HepG2 (cell line): ENCODE data around the gene ARHGAP25. TPM values are rescaled to one million over a fixed set of nuclear protein-coding genes. Genes with fewer than 3 reads are reported as not detected.

Experiments used
- KDM1A ChIP-seq: IDR thresholded peaks from 2 replicates; pipeline ENCODE4 v1.6.1; 2016; ENCODE audit warnings: missing compliant biosample characterization
- LCORL ChIP-seq, 2 experiments: fragments of 450-650 bp in 1 of 2; sonication (generic) in 1 of 2; formaldehyde crosslinking in 1 of 2; IDR thresholded peaks; 2 replicates each; pipeline versions ENCODE4 v1.5.0 to v1.6.1; 2017 to 2020; ENCODE audit warnings: antibody characterized with exemption in 1 of 2, missing genetic modification reagents in 1 of 2
- MYNN ChIP-seq: sonication (generic); formaldehyde crosslinking; IDR thresholded peaks from 2 replicates; pipeline ENCODE4 v1.4.0; 2020; ENCODE audit warnings: mild to moderate bottlenecking, low read depth, missing genetic modification reagents
- SOX5 ChIP-seq: IDR thresholded peaks from 2 replicates; pipeline ENCODE4 v1.6.1; 2016; ENCODE audit warnings: borderline replicate concordance
- STAT5B ChIP-seq: sonication (generic); formaldehyde crosslinking; IDR thresholded peaks from 2 replicates; pipeline ENCODE4 v1.4.0; 2020; ENCODE audit warnings: missing genetic modification reagents
- ZFP82 ChIP-seq: sonication (generic); formaldehyde crosslinking; IDR thresholded peaks from 2 replicates; pipeline ENCODE4 v1.5.1; 2020; ENCODE audit warnings: mild to moderate bottlenecking, missing genetic modification reagents, borderline replicate concordance
- ZFX ChIP-seq: sonication (generic); formaldehyde crosslinking; IDR thresholded peaks from 2 replicates; pipeline ENCODE4 v1.4.0; 2020; ENCODE audit warnings: mild to moderate bottlenecking, low read depth, missing genetic modification reagents, moderate library complexity
- ZNF20 ChIP-seq: sonication (generic); formaldehyde crosslinking; IDR thresholded peaks from 2 replicates; pipeline ENCODE4 v1.4.0; 2020; ENCODE audit warnings: mild to moderate bottlenecking, moderate library complexity, missing genetic modification reagents
- ZNF543 ChIP-seq: sonication (generic); formaldehyde crosslinking; IDR thresholded peaks from 2 replicates; pipeline ENCODE4 v1.4.0; 2020; ENCODE audit warnings: mild to moderate bottlenecking, missing genetic modification reagents
- ZNF616 ChIP-seq: sonication (generic); formaldehyde crosslinking; IDR thresholded peaks from 2 replicates; pipeline ENCODE4 v1.5.0; 2020; ENCODE audit warnings: low read depth, mild to moderate bottlenecking, missing genetic modification reagents
- ZNF777 ChIP-seq: sonication (generic); formaldehyde crosslinking; IDR thresholded peaks from 2 replicates; pipeline ENCODE4 v1.4.0; 2020; ENCODE audit warnings: missing genetic modification reagents
- polyA plus RNA-seq, 8 experiments: library from polyadenylated mRNA; depleted of rRNA in 3 of 8; stranded (reverse) in 7 of 8; unstranded in 1 of 8; fragments of >200 nt; fragmentation: Illumina TruSeq in 4 of 8; extraction: Trizol in 4 of 8; gene quantifications; 2 replicates each; pipeline versions ENCODE4 v1.2.1 to v1.2.3, GENCODE V29; 2011 to 2016; ENCODE audit warnings: low read depth in 4 of 8, missing spikeins in 1 of 8, mixed read lengths in 1 of 8; ENCODE audit not compliant: insufficient read depth in 1 of 8
- total RNA-seq, 5 experiments: library from RNA; depleted of rRNA; stranded (reverse); fragments of >200 nt; fragmentation: Illumina TruSeq; extraction: Trizol; gene quantifications; 2 replicates each; pipeline ENCODE4 v1.2.3, GENCODE V29; 2016; ENCODE audit warnings: low read depth in 1 of 5
- TF ChIP-seq, protein P1 (sequence below): sonication (generic); formaldehyde crosslinking; IDR thresholded peaks from 2 replicates; pipeline ENCODE4 v1.4.0; 2020; ENCODE audit warnings: missing genetic modification reagents, borderline replicate concordance
- TF ChIP-seq, protein P2 (sequence below): sonication (generic); formaldehyde crosslinking; IDR thresholded peaks from 2 replicates; pipeline ENCODE4 v1.5.1; 2020; ENCODE audit warnings: mild to moderate bottlenecking, missing genetic modification reagents, borderline replicate concordance
- TF ChIP-seq, protein P3 (sequence below): sonication (generic); formaldehyde crosslinking; IDR thresholded peaks from 2 replicates; pipeline ENCODE4 v1.8.1; 2023; ENCODE audit warnings: missing genetic modification reagents, mild to moderate bottlenecking, borderline replicate concordance
- TF ChIP-seq, protein P4 (sequence below): sonication (generic); formaldehyde crosslinking; IDR thresholded peaks from 2 replicates; pipeline ENCODE4 v1.5.1; 2020; ENCODE audit warnings: mild to moderate bottlenecking, missing genetic modification reagents, moderate library complexity
- TF ChIP-seq, protein P5 (sequence below): sonication (generic); formaldehyde crosslinking; IDR thresholded peaks from 2 replicates; pipeline ENCODE4 v1.4.0; 2020; ENCODE audit warnings: missing genetic modification reagents; ENCODE audit errors: not compliant biosample characterization

Gene ARHGAP25
- total and polyA plus RNA-seq, 2 of the 13 experiments (the other 11 are each of a cell fraction or from before 2014, with no cell fraction given): not detected

DNA sequence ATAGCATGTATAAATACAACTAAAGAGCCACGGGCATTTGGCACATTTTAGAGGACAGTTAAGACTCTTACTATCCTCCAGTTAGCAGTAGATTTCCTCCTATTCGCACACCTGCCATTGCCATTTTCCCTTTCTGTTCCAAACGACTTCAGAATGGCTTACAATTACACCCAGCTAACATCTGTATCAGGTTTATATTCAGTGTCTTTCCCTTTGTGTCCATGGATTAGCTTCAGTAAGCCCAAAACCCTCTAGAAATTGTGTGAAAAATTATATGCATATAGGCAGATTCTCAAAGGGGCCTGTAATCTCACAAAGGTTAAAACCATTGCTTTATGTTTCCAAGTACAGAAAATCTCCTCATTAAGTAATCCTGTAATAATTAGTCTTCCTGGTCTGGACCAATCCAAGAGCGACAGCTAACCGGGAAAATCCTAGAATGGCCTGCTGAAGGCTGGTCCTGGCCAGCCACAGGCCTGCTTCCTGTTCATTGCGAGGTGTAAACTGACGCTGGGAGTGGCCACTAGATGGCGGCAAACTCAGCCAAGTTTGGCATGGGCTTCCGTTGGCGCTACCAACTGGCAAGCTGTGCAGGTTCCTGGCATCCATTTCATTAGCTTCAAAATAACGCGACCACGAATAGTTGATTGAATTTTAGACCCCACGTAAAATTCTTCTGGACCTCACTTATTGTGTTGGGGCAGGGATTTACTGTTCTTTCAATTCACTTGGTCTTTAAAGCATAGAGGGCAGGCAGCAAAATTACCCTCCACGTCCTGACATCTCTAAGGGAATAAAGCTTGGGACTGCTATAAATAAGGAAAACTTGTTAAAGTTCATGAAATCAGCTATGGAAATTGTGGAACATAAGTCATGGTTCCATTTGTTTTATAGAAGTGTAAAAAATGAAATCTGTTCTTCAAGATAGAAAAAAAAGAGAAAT lies 17.1 kb downstream of the ARHGAP25 start (continued):
- TF ChIP-seq, protein P1, sequence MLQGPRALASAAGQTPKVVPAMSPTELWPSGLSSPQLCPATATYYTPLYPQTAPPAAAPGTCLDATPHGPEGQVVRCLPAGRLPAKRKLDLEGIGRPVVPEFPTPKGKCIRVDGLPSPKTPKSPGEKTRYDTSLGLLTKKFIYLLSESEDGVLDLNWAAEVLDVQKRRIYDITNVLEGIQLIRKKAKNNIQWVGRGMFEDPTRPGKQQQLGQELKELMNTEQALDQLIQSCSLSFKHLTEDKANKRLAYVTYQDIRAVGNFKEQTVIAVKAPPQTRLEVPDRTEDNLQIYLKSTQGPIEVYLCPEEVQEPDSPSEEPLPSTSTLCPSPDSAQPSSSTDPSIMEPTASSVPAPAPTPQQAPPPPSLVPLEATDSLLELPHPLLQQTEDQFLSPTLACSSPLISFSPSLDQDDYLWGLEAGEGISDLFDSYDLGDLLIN: no peak
- TF ChIP-seq, protein P2, sequence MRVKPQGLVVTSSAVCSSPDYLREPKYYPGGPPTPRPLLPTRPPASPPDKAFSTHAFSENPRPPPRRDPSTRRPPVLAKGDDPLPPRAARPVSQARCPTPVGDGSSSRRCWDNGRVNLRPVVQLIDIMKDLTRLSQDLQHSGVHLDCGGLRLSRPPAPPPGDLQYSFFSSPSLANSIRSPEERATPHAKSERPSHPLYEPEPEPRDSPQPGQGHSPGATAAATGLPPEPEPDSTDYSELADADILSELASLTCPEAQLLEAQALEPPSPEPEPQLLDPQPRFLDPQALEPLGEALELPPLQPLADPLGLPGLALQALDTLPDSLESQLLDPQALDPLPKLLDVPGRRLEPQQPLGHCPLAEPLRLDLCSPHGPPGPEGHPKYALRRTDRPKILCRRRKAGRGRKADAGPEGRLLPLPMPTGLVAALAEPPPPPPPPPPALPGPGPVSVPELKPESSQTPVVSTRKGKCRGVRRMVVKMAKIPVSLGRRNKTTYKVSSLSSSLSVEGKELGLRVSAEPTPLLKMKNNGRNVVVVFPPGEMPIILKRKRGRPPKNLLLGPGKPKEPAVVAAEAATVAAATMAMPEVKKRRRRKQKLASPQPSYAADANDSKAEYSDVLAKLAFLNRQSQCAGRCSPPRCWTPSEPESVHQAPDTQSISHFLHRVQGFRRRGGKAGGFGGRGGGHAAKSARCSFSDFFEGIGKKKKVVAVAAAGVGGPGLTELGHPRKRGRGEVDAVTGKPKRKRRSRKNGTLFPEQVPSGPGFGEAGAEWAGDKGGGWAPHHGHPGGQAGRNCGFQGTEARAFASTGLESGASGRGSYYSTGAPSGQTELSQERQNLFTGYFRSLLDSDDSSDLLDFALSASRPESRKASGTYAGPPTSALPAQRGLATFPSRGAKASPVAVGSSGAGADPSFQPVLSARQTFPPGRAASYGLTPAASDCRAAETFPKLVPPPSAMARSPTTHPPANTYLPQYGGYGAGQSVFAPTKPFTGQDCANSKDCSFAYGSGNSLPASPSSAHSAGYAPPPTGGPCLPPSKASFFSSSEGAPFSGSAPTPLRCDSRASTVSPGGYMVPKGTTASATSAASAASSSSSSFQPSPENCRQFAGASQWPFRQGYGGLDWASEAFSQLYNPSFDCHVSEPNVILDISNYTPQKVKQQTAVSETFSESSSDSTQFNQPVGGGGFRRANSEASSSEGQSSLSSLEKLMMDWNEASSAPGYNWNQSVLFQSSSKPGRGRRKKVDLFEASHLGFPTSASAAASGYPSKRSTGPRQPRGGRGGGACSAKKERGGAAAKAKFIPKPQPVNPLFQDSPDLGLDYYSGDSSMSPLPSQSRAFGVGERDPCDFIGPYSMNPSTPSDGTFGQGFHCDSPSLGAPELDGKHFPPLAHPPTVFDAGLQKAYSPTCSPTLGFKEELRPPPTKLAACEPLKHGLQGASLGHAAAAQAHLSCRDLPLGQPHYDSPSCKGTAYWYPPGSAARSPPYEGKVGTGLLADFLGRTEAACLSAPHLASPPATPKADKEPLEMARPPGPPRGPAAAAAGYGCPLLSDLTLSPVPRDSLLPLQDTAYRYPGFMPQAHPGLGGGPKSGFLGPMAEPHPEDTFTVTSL (CRISPR knock-in tag): no peak
- TF ChIP-seq ZNF616 (CRISPR knock-in tag) (no peak), KDM1A (CRISPR knock-in tag) (no peak), ZNF20 (CRISPR knock-in tag) (no peak), ZFX (CRISPR knock-in tag) (peak; percentile 61), ZFP82 (CRISPR knock-in tag) (no peak), SOX5 (CRISPR knock-in tag) (peak; percentile 13; the same call in 1 of the 2 replicates), ZNF543 (CRISPR knock-in tag) (no peak), MYNN (CRISPR knock-in tag) (no peak), STAT5B (CRISPR knock-in tag) (no peak), LCORL (IDR thresholded peaks at IDR 0.05) (no peak), LCORL (CRISPR knock-in tag; IDR thresholded peaks at IDR 0.05) (no peak), ZNF777 (no peak)
- TF ChIP-seq, protein P3, sequence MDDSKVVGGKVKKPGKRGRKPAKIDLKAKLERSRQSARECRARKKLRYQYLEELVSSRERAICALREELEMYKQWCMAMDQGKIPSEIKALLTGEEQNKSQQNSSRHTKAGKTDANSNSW (CRISPR knock-in tag): no peak
- TF ChIP-seq, protein P4, sequence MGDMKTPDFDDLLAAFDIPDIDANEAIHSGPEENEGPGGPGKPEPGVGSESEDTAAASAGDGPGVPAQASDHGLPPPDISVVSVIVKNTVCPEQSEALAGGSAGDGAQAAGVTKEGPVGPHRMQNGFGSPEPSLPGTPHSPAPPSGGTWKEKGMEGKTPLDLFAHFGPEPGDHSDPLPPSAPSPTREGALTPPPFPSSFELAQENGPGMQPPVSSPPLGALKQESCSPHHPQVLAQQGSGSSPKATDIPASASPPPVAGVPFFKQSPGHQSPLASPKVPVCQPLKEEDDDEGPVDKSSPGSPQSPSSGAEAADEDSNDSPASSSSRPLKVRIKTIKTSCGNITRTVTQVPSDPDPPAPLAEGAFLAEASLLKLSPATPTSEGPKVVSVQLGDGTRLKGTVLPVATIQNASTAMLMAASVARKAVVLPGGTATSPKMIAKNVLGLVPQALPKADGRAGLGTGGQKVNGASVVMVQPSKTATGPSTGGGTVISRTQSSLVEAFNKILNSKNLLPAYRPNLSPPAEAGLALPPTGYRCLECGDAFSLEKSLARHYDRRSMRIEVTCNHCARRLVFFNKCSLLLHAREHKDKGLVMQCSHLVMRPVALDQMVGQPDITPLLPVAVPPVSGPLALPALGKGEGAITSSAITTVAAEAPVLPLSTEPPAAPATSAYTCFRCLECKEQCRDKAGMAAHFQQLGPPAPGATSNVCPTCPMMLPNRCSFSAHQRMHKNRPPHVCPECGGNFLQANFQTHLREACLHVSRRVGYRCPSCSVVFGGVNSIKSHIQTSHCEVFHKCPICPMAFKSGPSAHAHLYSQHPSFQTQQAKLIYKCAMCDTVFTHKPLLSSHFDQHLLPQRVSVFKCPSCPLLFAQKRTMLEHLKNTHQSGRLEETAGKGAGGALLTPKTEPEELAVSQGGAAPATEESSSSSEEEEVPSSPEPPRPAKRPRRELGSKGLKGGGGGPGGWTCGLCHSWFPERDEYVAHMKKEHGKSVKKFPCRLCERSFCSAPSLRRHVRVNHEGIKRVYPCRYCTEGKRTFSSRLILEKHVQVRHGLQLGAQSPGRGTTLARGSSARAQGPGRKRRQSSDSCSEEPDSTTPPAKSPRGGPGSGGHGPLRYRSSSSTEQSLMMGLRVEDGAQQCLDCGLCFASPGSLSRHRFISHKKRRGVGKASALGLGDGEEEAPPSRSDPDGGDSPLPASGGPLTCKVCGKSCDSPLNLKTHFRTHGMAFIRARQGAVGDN: peak; percentile 21; the same call in 1 of the 2 replicates
- TF ChIP-seq, protein P5, sequence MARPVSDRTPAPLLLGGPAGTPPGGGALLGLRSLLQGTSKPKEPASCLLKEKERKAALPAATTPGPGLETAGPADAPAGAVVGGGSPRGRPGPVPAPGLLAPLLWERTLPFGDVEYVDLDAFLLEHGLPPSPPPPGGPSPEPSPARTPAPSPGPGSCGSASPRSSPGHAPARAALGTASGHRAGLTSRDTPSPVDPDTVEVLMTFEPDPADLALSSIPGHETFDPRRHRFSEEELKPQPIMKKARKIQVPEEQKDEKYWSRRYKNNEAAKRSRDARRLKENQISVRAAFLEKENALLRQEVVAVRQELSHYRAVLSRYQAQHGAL (CRISPR knock-in tag): no peak
